ENCODE results near the gene SECTM1.

DNA sequence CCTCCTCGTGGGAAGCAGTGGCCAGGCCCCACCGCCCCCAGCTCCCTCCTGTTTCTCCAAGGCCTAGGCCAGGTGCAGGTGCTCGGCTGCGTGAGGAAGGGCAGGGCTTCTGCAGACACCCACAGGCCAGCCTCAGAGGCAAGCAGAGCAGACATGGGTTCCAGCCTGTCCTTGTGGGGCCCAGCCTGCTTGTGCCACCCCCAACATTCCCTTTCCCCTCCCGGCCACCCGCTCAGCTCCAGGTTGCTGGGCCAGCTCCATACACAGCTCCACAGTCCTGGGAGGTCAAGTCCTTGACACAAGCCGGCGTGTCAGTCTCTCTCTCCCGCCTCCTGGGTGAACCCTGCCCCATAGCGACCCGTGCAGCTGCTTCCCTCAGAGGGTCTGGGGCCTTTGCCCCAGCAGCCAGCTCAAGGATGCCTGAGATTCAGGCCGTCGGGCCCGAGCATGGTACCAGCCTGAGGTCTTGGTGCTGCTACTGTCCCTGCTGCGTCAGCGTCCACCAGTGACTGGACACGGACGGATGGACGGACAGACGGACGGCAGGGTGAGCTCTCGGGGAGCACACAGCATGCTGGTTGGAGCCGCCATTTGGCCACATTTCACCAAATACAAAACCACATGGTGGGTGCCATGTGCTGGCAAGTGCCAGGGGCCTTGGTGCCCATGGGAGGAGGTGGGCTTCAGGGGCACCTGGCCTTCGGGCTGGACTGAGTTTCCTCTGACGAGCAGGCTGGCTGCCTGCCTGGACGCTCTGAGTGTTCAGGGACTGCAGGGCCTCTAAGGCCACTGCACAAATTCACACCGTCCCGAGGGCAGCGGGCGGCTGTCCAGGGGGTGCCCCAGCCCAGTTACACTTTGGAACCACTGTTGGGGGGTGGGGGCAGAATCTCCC lies 8.0 kb downstream of the SECTM1 start:
- TF ChIP-seq CTCF (IDR thresholded peaks at IDR 0.05; ENCODE audit: low read depth, low read length, poor library complexity, severe bottlenecking) (no peak), EZH2phosphoT487 (IDR thresholded peaks at IDR 0.05; ENCODE audit: borderline replicate concordance, low read length) (no peak)

All from DOHH2 (cell line).